ENCODE results near the gene MACROD2.

DNA sequence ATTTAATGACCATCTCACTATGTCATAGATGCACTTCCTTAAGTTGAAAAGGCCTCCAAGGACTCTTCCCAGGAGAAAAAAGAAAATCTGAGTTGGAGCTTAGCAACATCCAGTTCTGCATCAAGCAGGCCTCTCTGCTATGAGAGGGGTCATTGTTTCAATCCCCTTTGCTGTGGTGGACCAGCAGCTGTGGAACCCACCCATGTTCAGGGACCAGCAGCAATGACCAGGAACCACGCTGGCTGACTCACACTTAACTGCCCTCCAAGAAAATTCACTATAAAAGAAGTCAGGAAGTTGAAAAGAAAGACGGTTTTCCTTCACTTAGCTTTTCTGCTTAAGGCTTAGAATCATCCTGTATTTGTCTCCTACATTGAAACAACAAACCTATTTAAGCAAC is 1404.5 kb downstream of the MACROD2 start:
- no peak for TF ChIP-seq YY1 (IDR thresholded peaks at IDR 0.05; ENCODE audit: insufficient read depth, insufficient read length)
- no peak for TF ChIP-seq ZNF274 (IDR thresholded peaks at IDR 0.05; ENCODE audit: low read depth, low read length)
